HepG2 (cell line): Measurements from ENCODE around the gene GNAI2. TPM values are rescaled to one million over a fixed set of nuclear protein-coding genes. Genes with fewer than 3 reads are reported as not detected.

Experiments used
- GATAD2A ChIP-seq: IDR thresholded peaks from 2 replicates; pipeline ENCODE4 v1.6.1; 2016
- HNRNPL ChIP-seq: fragments of 200-400 bp; formaldehyde crosslinking; IDR thresholded peaks from 2 replicates; pipeline ENCODE4 v1.6.1; 2017; ENCODE audit warnings: mild to moderate bottlenecking, low read depth, low read length
- KLF15 ChIP-seq: sonication (generic); formaldehyde crosslinking; IDR thresholded peaks from 2 replicates; pipeline ENCODE4 v1.8.1; 2023; ENCODE audit warnings: borderline replicate concordance, mild to moderate bottlenecking, inconsistent platforms, missing genetic modification reagents, mixed read lengths
- SP1 ChIP-seq, 2 experiments: fragments of 450-650 bp in 1 of 2; sonication (generic) in 1 of 2; formaldehyde crosslinking in 1 of 2; IDR thresholded peaks; 2 replicates each; pipeline versions ENCODE4 v1.4.0 to v1.6.1; 2016 to 2020; ENCODE audit warnings: missing genetic modification reagents in 1 of 2
- SRSF1 ChIP-seq: fragments of 200-400 bp; formaldehyde crosslinking; optimal IDR thresholded peaks from 2 replicates; pipeline ENCODE3; 2017; ENCODE audit warnings: mild to moderate bottlenecking, low read depth, low read length, moderate library complexity
- ZBTB33 ChIP-seq: sonication (generic); formaldehyde crosslinking; IDR thresholded peaks from 2 replicates; pipeline ENCODE4 v1.4.0; 2020; ENCODE audit warnings: missing genetic modification reagents
- ZC3H13 ChIP-seq: sonication (generic); formaldehyde crosslinking; IDR thresholded peaks from 2 replicates; pipeline ENCODE4 v1.8.1; 2023; ENCODE audit warnings: mild to moderate bottlenecking, missing genetic modification reagents, moderate library complexity
- ZFP36L2 ChIP-seq: sonication (generic); formaldehyde crosslinking; IDR thresholded peaks from 2 replicates; pipeline ENCODE4 v1.4.0; 2020; ENCODE audit warnings: missing genetic modification reagents
- ZNF101 ChIP-seq: sonication (generic); formaldehyde crosslinking; IDR thresholded peaks from 2 replicates; pipeline ENCODE4 v1.4.0; 2020; ENCODE audit warnings: mild to moderate bottlenecking, low read depth, missing genetic modification reagents, borderline replicate concordance
- ZNF232 ChIP-seq: sonication (generic); formaldehyde crosslinking; IDR thresholded peaks from 2 replicates; pipeline ENCODE4 v1.4.0; 2020; ENCODE audit warnings: missing genetic modification reagents, borderline replicate concordance
- ZNF772 ChIP-seq: sonication (generic); formaldehyde crosslinking; IDR thresholded peaks from 2 replicates; pipeline ENCODE4 v1.5.0; 2020; ENCODE audit warnings: mild to moderate bottlenecking, missing genetic modification reagents
- polyA plus RNA-seq, 8 experiments: library from polyadenylated mRNA; depleted of rRNA in 3 of 8; stranded (reverse) in 7 of 8; unstranded in 1 of 8; fragments of >200 nt; fragmentation: Illumina TruSeq in 4 of 8; extraction: Trizol in 4 of 8; gene quantifications; 2 replicates each; pipeline versions ENCODE4 v1.2.1 to v1.2.3, GENCODE V29; 2011 to 2016; ENCODE audit warnings: low read depth in 4 of 8, missing spikeins in 1 of 8, mixed read lengths in 1 of 8; ENCODE audit not compliant: insufficient read depth in 1 of 8
- total RNA-seq, 5 experiments: library from RNA; depleted of rRNA; stranded (reverse); fragments of >200 nt; fragmentation: Illumina TruSeq; extraction: Trizol; gene quantifications; 2 replicates each; pipeline ENCODE4 v1.2.3, GENCODE V29; 2016; ENCODE audit warnings: low read depth in 1 of 5

The GNAI2 gene
- total and polyA plus RNA-seq, 2 of the 13 experiments (the other 11 are each of a cell fraction or from before 2014, with no cell fraction given): 51.1 to 66.2 TPM

- TF ChIP-seq ZNF232: 0 out of 2 replicates have a peak, but pooled peaks have one; percentile 10
- no peak for TF ChIP-seq SRSF1
- no peak for TF ChIP-seq ZNF101 (CRISPR knock-in tag)
- TF ChIP-seq GATAD2A: no peak
- 0 out of 2 replicates have a peak, but pooled peaks have one; percentile 59 for TF ChIP-seq HNRNPL
- no peak for TF ChIP-seq ZNF772 (CRISPR knock-in tag)
- TF ChIP-seq SP1 (IDR thresholded peaks at IDR 0.05): no peak
- TF ChIP-seq SP1 (CRISPR knock-in tag; IDR thresholded peaks at IDR 0.05): no peak
- 0 out of 2 replicates have a peak, but pooled peaks have one; percentile 43 for TF ChIP-seq KLF15 (CRISPR knock-in tag)
- TF ChIP-seq ZBTB33: peak; percentile 40; the same call in 1 of the 2 replicates
- no peak for TF ChIP-seq ZFP36L2 (CRISPR knock-in tag)
- no peak; the same call in 1 of the 2 replicates for TF ChIP-seq ZC3H13 (CRISPR knock-in tag)
Observed at GRCh38 chr3:50226888-50227389, 9.1 kb upstream of the GNAI2 start (continued).
